Naive B cell (primary cell): ENCODE measurements around the gene YARS1. TPM values are rescaled to one million over a fixed set of nuclear protein-coding genes. Genes with fewer than 3 reads are reported as not detected.
A peak's percentile ranks its signal among the peaks of the same experiment; 100 is the strongest.

Source experiments
- ATAC-seq, 2 donors: fragments of 150-1000 bp; cut with Tn5 transposase; 2 replicates each; pipeline ENCODE4 v1.10.0; 2021; ENCODE audit warnings: low read depth in 2 of 2, mild to moderate bottlenecking in 2 of 2, moderate library complexity in 2 of 2
- DNase-seq: peaks from one replicate; pipeline ENCODE4 v3.0.0; 2022
- H3K27ac Mint-ChIP-seq, 6 donors: one replicate each; pipeline ENCODE4 v1.8.0; 2020 to 2022; ENCODE audit warnings: mild to moderate bottlenecking in 6 of 6, mixed read lengths in 6 of 6, moderate library complexity in 5 of 6, inconsistent platforms in 2 of 6
- H3K27me3 Mint-ChIP-seq, 3 donors: one replicate each; pipeline ENCODE4 v1.8.0; 2021 to 2022; ENCODE audit warnings: mixed read lengths in 3 of 3, mild to moderate bottlenecking in 1 of 3
- H3K36me3 Mint-ChIP-seq, 2 donors: one replicate each; pipeline ENCODE4 v1.8.0; 2020 to 2022; ENCODE audit warnings: mixed read lengths in 2 of 2, inconsistent platforms in 1 of 2, mild to moderate bottlenecking in 1 of 2
- H3K4me1 Mint-ChIP-seq, 3 donors: one replicate each; pipeline ENCODE4 v1.8.0; 2020 to 2022; ENCODE audit warnings: mixed read lengths in 3 of 3, inconsistent platforms in 1 of 3, mild to moderate bottlenecking in 1 of 3, moderate library complexity in 1 of 3
- H3K4me3 Mint-ChIP-seq, 8 donors: one replicate each; pipeline ENCODE4 v1.8.0; 2020 to 2022; ENCODE audit warnings: mild to moderate bottlenecking in 8 of 8, mixed read lengths in 8 of 8, moderate library complexity in 8 of 8, inconsistent platforms in 2 of 8
- H3K9me3 Mint-ChIP-seq, 7 donors: one replicate each; pipeline ENCODE4 v1.8.0; 2020 to 2022; ENCODE audit warnings: mixed read lengths in 7 of 7, mild to moderate bottlenecking in 5 of 7, inconsistent platforms in 2 of 7, moderate library complexity in 1 of 7
- polyA plus RNA-seq, 6 donors: library from polyadenylated mRNA; unstranded; fragments of 300-500 nt; fragmentation: Illumina TruSeq; gene quantifications; one replicate each; pipeline ENCODE4 v1.2.3, GENCODE V29; 2021; ENCODE audit warnings: low read depth in 6 of 6

Gene YARS1
- polyA plus RNA-seq, 6 donors from 2014 or later: 26.0 to 43.9 (median 35.1) TPM

DNA sequence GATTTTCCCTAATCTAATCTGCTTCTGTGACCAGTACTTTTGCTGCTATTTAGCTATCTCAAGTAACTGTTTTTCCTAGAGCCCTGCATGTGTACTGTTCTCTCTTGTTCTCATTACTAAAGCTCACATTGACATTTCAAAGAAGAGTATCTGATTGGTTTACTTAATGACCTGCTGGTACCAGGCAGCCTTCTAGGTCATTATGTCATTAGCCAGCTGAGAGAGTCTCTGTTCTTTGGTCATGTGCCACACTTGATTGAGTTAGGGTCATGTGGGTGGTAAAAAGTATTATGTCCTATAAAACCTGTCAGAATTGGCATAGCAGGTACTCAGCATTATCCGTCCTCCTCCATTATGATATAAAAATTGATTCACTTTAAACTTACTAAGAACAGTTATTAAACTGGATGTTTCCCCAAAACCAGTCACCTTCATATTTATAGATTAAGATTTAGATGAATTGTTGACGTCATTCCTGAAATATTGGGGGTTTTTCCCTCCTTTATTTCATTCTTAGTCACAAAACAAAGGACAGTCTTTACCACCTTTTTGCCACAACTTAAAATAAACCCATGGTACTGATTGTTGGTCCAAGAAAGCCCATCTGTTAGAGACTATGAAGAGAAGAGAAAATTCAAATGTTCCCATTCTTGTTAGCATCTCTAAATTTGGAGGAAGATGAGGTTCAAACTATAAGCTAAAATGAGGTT is 31.4 kb upstream of the YARS1 start:
- Mint-ChIP-seq H3K27me3 (no peaks in the 10 kb centered on the region), H3K4me1 (no peaks in the 10 kb centered on the region), H3K27ac (peak overlapping the region in 1 of 6 donors; percentile 49), H3K36me3 (peaks cover 8 to 12% of the 10 kb centered on the region in 2 donors), H3K4me3 (no peak overlapping the region), H3K9me3 (no peaks in the 10 kb centered on the region)
- no peak for ATAC-seq
- no peak for DNase-seq

DNA sequence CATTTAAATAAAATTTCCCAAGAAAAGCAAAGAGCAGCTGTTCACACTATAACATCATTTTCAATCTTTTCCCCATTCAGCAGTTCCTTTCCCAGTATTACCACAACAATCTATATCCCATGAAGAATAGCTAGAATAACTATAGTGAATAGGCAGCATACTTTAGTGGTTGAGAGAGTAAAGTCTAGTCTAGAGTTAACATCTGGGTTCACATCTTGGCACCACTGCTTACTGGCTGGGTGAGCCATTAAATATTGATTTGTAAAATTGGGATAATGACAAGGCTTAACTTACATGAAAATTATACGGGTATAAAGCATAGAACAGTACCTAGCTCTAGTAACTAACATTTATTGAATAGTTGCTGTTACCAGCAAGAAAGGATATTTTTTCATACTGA is 14.7 kb upstream of the YARS1 start:
- Mint-ChIP-seq H3K36me3 (peaks cover 35% of the 10 kb centered on the region in 2 donors), H3K9me3 (no peaks in the 10 kb centered on the region), H3K27me3 (no peaks in the 10 kb centered on the region), H3K4me3 (no peak overlapping the region), H3K27ac (no peak overlapping the region), H3K4me1 (peaks cover 0 to 4% (median 0%) of the 10 kb centered on the region in 3 donors)
- ATAC-seq: no peak
- DNase-seq: no peak

GRCh38 chr1:32830092-32830852 is 13.1 kb upstream of the YARS1 start:
- ATAC-seq (no peak), DNase-seq (no peak)
- Mint-ChIP-seq H3K27me3 (no peaks in the 10 kb centered on the region), H3K4me3 (no peak overlapping the region), H3K9me3 (no peaks in the 10 kb centered on the region), H3K36me3 (peaks cover 37 to 42% of the 10 kb centered on the region in 2 donors), H3K27ac (peak overlapping the region in 2 of 6 donors; percentile 15 to 21), H3K4me1 (no peaks in the 10 kb centered on the region)

DNA sequence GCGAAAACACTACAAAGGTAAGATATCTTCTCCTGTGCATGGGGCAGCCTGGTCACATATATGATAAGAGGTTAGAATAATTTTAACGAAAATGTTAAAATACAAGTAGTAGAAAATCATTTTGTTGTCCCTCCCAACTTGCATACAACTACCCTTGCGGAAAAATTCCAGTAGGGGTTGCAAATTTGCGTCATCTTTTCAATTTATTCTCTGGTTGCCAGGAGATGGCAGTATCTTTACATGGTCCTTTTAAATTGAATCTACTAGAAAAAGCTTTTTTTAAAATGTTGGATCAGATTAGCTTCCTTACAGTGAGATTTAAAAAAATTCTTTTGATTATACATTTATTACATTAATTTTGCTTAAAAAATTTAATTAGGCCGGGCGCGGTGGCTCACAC is 11.2 kb upstream of the YARS1 start:
- Mint-ChIP-seq H3K27ac (no peak overlapping the region), H3K9me3 (no peaks in the 10 kb centered on the region), H3K36me3 (peaks cover 30 to 41% of the 10 kb centered on the region in 2 donors), H3K27me3 (no peaks in the 10 kb centered on the region), H3K4me3 (no peak overlapping the region), H3K4me1 (peaks cover 0 to 3% (median 0%) of the 10 kb centered on the region in 3 donors)
- ATAC-seq (no peak), DNase-seq (no peak)

- H3K9me3 Mint-ChIP-seq: no peaks in the 10 kb centered on the region
- ATAC-seq (no peak), DNase-seq (no peak)
- H3K27ac Mint-ChIP-seq: no peak overlapping the region
- no peaks in the 10 kb centered on the region for H3K27me3 Mint-ChIP-seq
- H3K4me3 Mint-ChIP-seq: no peak overlapping the region
- peaks cover 16 to 22% of the 10 kb centered on the region in 2 donors for H3K36me3 Mint-ChIP-seq
- peaks cover 2 to 31% (median 7%) of the 10 kb centered on the region in 3 donors for H3K4me1 Mint-ChIP-seq
Observed at GRCh38 chr1:32825181-32825580, 8.0 kb upstream of the YARS1 start.

DNA sequence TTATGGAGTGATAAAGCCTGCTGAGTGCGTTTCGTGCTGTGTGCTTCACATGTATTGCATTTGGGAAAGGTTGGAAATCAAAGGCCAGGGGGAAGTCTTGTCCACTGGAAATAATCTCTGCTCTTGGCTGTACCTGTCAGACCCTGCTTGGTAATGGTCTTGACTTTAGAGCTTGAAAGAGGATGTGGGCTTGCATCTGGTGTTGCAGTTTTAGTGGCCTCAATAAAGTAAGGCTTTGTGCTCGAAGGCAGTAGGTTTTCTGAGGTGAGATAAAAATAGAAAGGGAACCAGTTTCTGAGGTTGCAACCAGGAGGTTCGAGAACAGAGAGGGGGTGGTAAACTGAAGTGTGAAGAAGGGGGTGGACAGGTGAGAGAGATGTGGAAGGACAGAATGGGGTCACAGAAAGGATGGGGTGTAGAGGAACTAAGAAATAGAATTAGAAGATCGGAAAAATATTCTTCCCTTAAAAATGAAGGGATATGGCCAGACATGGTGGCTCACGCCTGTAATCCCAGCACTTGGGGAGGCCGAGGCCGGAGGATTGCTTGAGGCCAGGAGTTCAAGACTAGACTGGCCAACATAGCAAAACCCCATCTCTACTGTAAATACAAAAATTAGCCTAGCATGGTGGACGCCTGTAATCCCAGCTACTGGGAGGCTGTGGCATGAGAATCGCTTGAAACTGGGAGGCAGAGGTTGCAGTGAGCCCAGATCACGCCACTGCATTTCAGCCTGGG is 1.8 kb upstream of the YARS1 start:
- H3K27ac Mint-ChIP-seq: peak overlapping the region; percentile 1 to 96 (median 68)
- H3K27me3 Mint-ChIP-seq: no peaks in the 10 kb centered on the region
- peaks cover 38 to 71% (median 39%) of the 10 kb centered on the region in 3 donors for H3K4me1 Mint-ChIP-seq
- peaks cover 0 to 2% (median 0%) of the 10 kb centered on the region in 7 donors for H3K9me3 Mint-ChIP-seq
- ATAC-seq (no peak), DNase-seq (peak; percentile 17)
- no peaks in the 10 kb centered on the region for H3K36me3 Mint-ChIP-seq
- peak overlapping the region; percentile 86 to 99 (median 97) for H3K4me3 Mint-ChIP-seq

- ATAC-seq: no peak
- DNase-seq: no peak
- Mint-ChIP-seq H3K4me3 (peak overlapping the region; percentile 86 to 99 (median 97)), H3K36me3 (no peaks in the 10 kb centered on the region), H3K27ac (peak overlapping the region; percentile 69 to 99 (median 93)), H3K9me3 (peaks cover 0 to 2% (median 0%) of the 10 kb centered on the region in 7 donors), H3K4me1 (peaks cover 42 to 78% (median 45%) of the 10 kb centered on the region in 3 donors), H3K27me3 (no peaks in the 10 kb centered on the region)
Observed at GRCh38 chr1:32817815-32818786, 943 bp upstream of the YARS1 start.

DNA sequence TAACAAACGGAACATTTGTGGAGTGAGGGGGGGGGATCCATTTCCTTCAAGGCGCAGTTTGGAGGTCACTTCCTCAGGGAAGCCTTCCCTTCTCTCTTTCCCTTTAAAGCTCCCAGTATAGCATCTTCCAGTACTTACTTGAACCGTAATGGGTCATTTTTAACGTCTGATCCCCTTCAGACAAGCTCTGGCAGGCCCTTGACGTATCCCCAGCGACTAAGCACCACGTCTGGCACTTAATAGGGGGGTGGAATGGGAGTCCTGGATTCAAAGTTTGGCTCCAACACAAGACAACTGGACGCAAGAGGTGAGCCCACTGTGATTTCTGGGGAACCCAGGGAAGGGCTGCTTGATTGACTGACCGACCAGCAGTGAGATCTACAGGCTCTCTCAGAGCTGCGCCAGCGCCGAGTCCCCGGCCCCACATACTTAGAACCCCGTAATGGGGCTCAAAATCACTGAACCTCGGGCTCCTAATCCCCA is 441 bp downstream of the YARS1 start:
- peaks cover 42 to 74% (median 44%) of the 10 kb centered on the region in 3 donors for H3K4me1 Mint-ChIP-seq
- H3K27me3 Mint-ChIP-seq: no peaks in the 10 kb centered on the region
- peak overlapping the region; percentile 86 to 99 (median 97) for H3K4me3 Mint-ChIP-seq
- DNase-seq: no peak
- H3K9me3 Mint-ChIP-seq: peaks cover 0 to 2% (median 0%) of the 10 kb centered on the region in 7 donors
- H3K36me3 Mint-ChIP-seq: no peaks in the 10 kb centered on the region
- H3K27ac Mint-ChIP-seq: peak overlapping the region; percentile 90 to 99 (median 94)
- ATAC-seq: peak in 1 of 2 donors; percentile 10

DNA sequence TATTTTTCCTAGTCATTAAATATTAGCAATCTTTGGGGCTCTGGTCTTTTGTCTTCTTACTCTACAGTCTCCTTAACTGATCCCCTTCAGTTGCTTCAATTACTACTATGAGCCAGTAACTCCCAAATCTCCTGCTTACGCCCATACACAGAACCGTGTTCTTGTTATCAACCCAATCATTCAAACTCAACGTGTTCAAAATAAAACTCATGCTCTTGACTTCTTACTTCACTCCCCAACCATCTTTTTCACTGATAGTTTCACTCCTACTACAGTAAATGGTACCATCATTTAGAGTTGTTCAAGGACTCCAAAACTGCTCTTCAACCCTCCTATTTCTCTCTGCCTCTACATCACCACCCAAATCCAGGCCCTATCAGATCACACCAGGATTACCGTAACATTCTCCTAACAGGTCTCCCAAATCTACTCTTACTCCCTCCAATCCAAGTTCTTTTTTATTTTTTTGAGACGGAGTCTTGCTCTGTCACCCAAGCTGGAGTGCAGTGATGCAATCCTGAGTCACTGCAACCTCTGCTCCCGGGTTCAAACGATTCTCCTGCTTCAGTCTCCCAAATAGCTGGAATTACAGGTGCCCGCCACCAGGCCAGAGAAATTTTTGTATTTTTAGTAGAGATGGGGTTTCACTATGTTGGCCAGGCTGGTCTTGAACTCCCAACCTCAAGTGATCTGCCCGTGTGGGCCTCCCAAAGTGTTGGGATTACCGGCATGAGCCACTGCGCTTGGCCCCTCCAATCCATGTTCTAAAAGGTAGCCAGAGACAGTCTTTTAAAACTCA is 3.0 kb downstream of the YARS1 start:
- Mint-ChIP-seq H3K4me1 (peaks cover 31 to 58% (median 42%) of the 10 kb centered on the region in 3 donors), H3K4me3 (peak overlapping the region in 2 of 8 donors; percentile 17 to 83), H3K27me3 (no peaks in the 10 kb centered on the region), H3K9me3 (peaks cover 0 to 2% (median 0%) of the 10 kb centered on the region in 7 donors), H3K27ac (no peak overlapping the region), H3K36me3 (peaks cover 0 to 4% of the 10 kb centered on the region in 2 donors)
- no peak for ATAC-seq
- DNase-seq: no peak

GRCh38 chr1:32811917-32812316 is 5.2 kb downstream of the YARS1 start:
- ATAC-seq (no peak), DNase-seq (no peak)
- H3K9me3 Mint-ChIP-seq: peaks cover 0 to 2% (median 0%) of the 10 kb centered on the region in 7 donors
- H3K36me3 Mint-ChIP-seq: peaks cover 0 to 4% of the 10 kb centered on the region in 2 donors
- no peak overlapping the region for H3K4me3 Mint-ChIP-seq
- no peaks in the 10 kb centered on the region for H3K27me3 Mint-ChIP-seq
- peaks cover 22 to 47% (median 30%) of the 10 kb centered on the region in 3 donors for H3K4me1 Mint-ChIP-seq
- H3K27ac Mint-ChIP-seq: peak overlapping the region in 2 of 6 donors; percentile 11 to 78

DNA sequence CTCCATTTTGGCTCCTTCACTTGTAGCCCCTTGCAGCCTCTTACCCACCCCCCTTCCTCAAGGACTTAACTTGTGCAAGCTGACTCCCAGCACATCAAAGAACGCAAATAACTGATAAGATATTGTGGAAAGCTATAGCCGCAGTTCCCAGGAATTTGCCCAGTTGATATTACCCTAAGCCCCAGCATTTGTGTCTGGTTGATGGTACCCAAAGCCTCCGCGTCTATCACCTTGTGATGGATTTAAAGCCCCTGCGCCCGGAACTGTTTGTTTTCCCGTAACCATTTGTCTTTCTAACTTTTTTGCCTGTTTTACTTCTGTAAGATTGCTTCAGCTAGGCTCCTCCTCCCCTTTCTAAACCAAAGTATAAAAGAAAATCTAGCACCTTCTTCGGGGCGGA is 5.9 kb downstream of the YARS1 start:
- peak overlapping the region in 1 of 6 donors; percentile 31 for H3K27ac Mint-ChIP-seq
- DNase-seq (no peak), ATAC-seq (no peak)
- peaks cover 0 to 2% (median 0%) of the 10 kb centered on the region in 7 donors for H3K9me3 Mint-ChIP-seq
- H3K4me1 Mint-ChIP-seq: peaks cover 16 to 41% (median 24%) of the 10 kb centered on the region in 3 donors
- no peaks in the 10 kb centered on the region for H3K27me3 Mint-ChIP-seq
- no peak overlapping the region for H3K4me3 Mint-ChIP-seq
- peaks cover 0 to 4% of the 10 kb centered on the region in 2 donors for H3K36me3 Mint-ChIP-seq
